Stimulated activated naive CD8-positive, alpha-beta T cell treated with anti-CD3 and anti-CD28 coated beads, Interleukin-15, Interleukin-2, amounts not matched to agents 100 ng/mL and 50 ng/mL, for 24 hours (primary cell): Measurements from ENCODE around the gene ATOSA.

Source experiments
- H3K27ac Mint-ChIP-seq: one replicate; pipeline ENCODE4 v1.8.0; 2021; ENCODE audit warnings: mild to moderate bottlenecking, mixed read lengths
- H3K27me3 Mint-ChIP-seq: one replicate; pipeline ENCODE4 v1.8.0; 2021; ENCODE audit warnings: mixed read lengths
- H3K36me3 Mint-ChIP-seq: one replicate; pipeline ENCODE4 v1.8.0; 2021; ENCODE audit warnings: low read depth, mixed read lengths
- H3K4me1 Mint-ChIP-seq: one replicate; pipeline ENCODE4 v1.8.0; 2021; ENCODE audit warnings: low read depth, mixed read lengths
- H3K4me3 Mint-ChIP-seq: one replicate; pipeline ENCODE4 v1.8.0; 2021; ENCODE audit warnings: mild to moderate bottlenecking, mixed read lengths
- H3K9me3 Mint-ChIP-seq: one replicate; pipeline ENCODE4 v1.8.0; 2021; ENCODE audit warnings: mixed read lengths

ATOSA gene

GRCh38 chr15:52679232-52680040, at the start of gene ATOSA:
TSS of gene ATOSA (minus strand) at chr15:52679388. CDS start at chr15:52678021, 1,367 bp downstream.
- peaks cover 60% of the 10 kb centered on the region for H3K4me1 Mint-ChIP-seq
- peak within 1 kb of the TSS; percentile 93 for H3K27ac Mint-ChIP-seq
- no peaks in the 10 kb centered on the region for H3K27me3 Mint-ChIP-seq
- no peaks in the 10 kb centered on the region for H3K9me3 Mint-ChIP-seq
- peaks cover 6% of the 10 kb centered on the region for H3K36me3 Mint-ChIP-seq
- peak within 1 kb of the TSS; percentile 94 for H3K4me3 Mint-ChIP-seq

- peaks cover 20% of the 10 kb centered on the region for H3K4me1 Mint-ChIP-seq
These were observed 49.7 kb upstream of the ATOSA start for GRCh38 chr15:52728899-52729298.

GRCh38 chr15:52727815-52728214, 48.6 kb upstream of the ATOSA start:
- Mint-ChIP-seq H3K9me3 (no peaks in the 10 kb centered on the region), H3K27ac (no peak overlapping the region)

More at GRCh38 chr15:52728899-52729298, 49.7 kb upstream of the ATOSA start:
- Mint-ChIP-seq H3K36me3 (no peaks in the 10 kb centered on the region), H3K27me3 (no peaks in the 10 kb centered on the region), H3K9me3 (no peaks in the 10 kb centered on the region), H3K27ac (no peak overlapping the region), H3K4me3 (no peak overlapping the region)

GRCh38 chr15:52726195-52726594, 47.0 kb upstream of the ATOSA start:
- H3K36me3 Mint-ChIP-seq: no peaks in the 10 kb centered on the region
- H3K9me3 Mint-ChIP-seq: no peaks in the 10 kb centered on the region
- peaks cover 20% of the 10 kb centered on the region for H3K4me1 Mint-ChIP-seq
- H3K27ac Mint-ChIP-seq: no peak overlapping the region
- H3K27me3 Mint-ChIP-seq: no peaks in the 10 kb centered on the region
- H3K4me3 Mint-ChIP-seq: no peak overlapping the region

More at GRCh38 chr15:52727815-52728214, 48.6 kb upstream of the ATOSA start:
- Mint-ChIP-seq H3K4me1 (peaks cover 20% of the 10 kb centered on the region), H3K27me3 (no peaks in the 10 kb centered on the region), H3K4me3 (no peak overlapping the region), H3K36me3 (no peaks in the 10 kb centered on the region)

GRCh38 chr15:52718551-52718950, 39.4 kb upstream of the ATOSA start:
- Mint-ChIP-seq H3K4me1 (no peaks in the 10 kb centered on the region), H3K27ac (no peak overlapping the region), H3K36me3 (no peaks in the 10 kb centered on the region), H3K9me3 (no peaks in the 10 kb centered on the region), H3K27me3 (no peaks in the 10 kb centered on the region), H3K4me3 (no peak overlapping the region)

- H3K36me3 Mint-ChIP-seq: no peaks in the 10 kb centered on the region
- H3K9me3 Mint-ChIP-seq: no peaks in the 10 kb centered on the region
- H3K4me1 Mint-ChIP-seq: no peaks in the 10 kb centered on the region
- H3K4me3 Mint-ChIP-seq: no peak overlapping the region
- H3K27ac Mint-ChIP-seq: no peak overlapping the region
- H3K27me3 Mint-ChIP-seq: no peaks in the 10 kb centered on the region
These were observed 38.7 kb upstream of the ATOSA start for GRCh38 chr15:52717924-52718323.

GRCh38 chr15:52717481-52717880, 38.3 kb upstream of the ATOSA start:
- H3K36me3 Mint-ChIP-seq: no peaks in the 10 kb centered on the region
- no peak overlapping the region for H3K27ac Mint-ChIP-seq
- no peaks in the 10 kb centered on the region for H3K27me3 Mint-ChIP-seq
- no peaks in the 10 kb centered on the region for H3K4me1 Mint-ChIP-seq
- H3K9me3 Mint-ChIP-seq: no peaks in the 10 kb centered on the region
- no peak overlapping the region for H3K4me3 Mint-ChIP-seq

GRCh38 chr15:52716536-52716935, 37.3 kb upstream of the ATOSA start:
- H3K27me3 Mint-ChIP-seq: no peaks in the 10 kb centered on the region
- no peak overlapping the region for H3K27ac Mint-ChIP-seq
- H3K4me1 Mint-ChIP-seq: no peaks in the 10 kb centered on the region
- no peak overlapping the region for H3K4me3 Mint-ChIP-seq
- no peaks in the 10 kb centered on the region for H3K9me3 Mint-ChIP-seq
- no peaks in the 10 kb centered on the region for H3K36me3 Mint-ChIP-seq

GRCh38 chr15:52715411-52715810, 36.2 kb upstream of the ATOSA start:
- Mint-ChIP-seq H3K27ac (no peak overlapping the region), H3K4me3 (no peak overlapping the region)

GRCh38 chr15:52714968-52715367, 35.8 kb upstream of the ATOSA start:
- H3K4me1 Mint-ChIP-seq: peaks cover 7% of the 10 kb centered on the region
- H3K27ac Mint-ChIP-seq: no peak overlapping the region
- H3K36me3 Mint-ChIP-seq: no peaks in the 10 kb centered on the region
- H3K27me3 Mint-ChIP-seq: no peaks in the 10 kb centered on the region
- no peak overlapping the region for H3K4me3 Mint-ChIP-seq
- H3K9me3 Mint-ChIP-seq: no peaks in the 10 kb centered on the region

More at GRCh38 chr15:52715411-52715810, 36.2 kb upstream of the ATOSA start:
- no peaks in the 10 kb centered on the region for H3K36me3 Mint-ChIP-seq
- peaks cover 4% of the 10 kb centered on the region for H3K4me1 Mint-ChIP-seq
- H3K27me3 Mint-ChIP-seq: no peaks in the 10 kb centered on the region
- H3K9me3 Mint-ChIP-seq: no peaks in the 10 kb centered on the region

GRCh38 chr15:52710708-52711389, 31.7 kb upstream of the ATOSA start:
- Mint-ChIP-seq H3K27ac (peak overlapping the region; percentile 23), H3K27me3 (no peaks in the 10 kb centered on the region), H3K4me3 (no peak overlapping the region), H3K36me3 (no peaks in the 10 kb centered on the region), H3K4me1 (peaks cover 11% of the 10 kb centered on the region), H3K9me3 (no peaks in the 10 kb centered on the region)

GRCh38 chr15:52710050-52710707, 31.0 kb upstream of the ATOSA start:
- Mint-ChIP-seq H3K36me3 (no peaks in the 10 kb centered on the region), H3K4me3 (no peak overlapping the region), H3K9me3 (no peaks in the 10 kb centered on the region), H3K27ac (peak overlapping the region; percentile 23), H3K4me1 (peaks cover 11% of the 10 kb centered on the region), H3K27me3 (no peaks in the 10 kb centered on the region)

GRCh38 chr15:52709187-52709981, 30.2 kb upstream of the ATOSA start:
- no peaks in the 10 kb centered on the region for H3K9me3 Mint-ChIP-seq
- no peak overlapping the region for H3K27ac Mint-ChIP-seq
- H3K36me3 Mint-ChIP-seq: no peaks in the 10 kb centered on the region
- H3K4me1 Mint-ChIP-seq: peaks cover 11% of the 10 kb centered on the region
- H3K4me3 Mint-ChIP-seq: peak overlapping the region; percentile 69
- H3K27me3 Mint-ChIP-seq: no peaks in the 10 kb centered on the region

- Mint-ChIP-seq H3K4me1 (peaks cover 11% of the 10 kb centered on the region), H3K4me3 (no peak overlapping the region), H3K36me3 (no peaks in the 10 kb centered on the region), H3K27ac (no peak overlapping the region), H3K27me3 (no peaks in the 10 kb centered on the region), H3K9me3 (no peaks in the 10 kb centered on the region)
These were observed 26.9 kb upstream of the ATOSA start for GRCh38 chr15:52706091-52706490.
